Measurements from ENCODE around the gene PLK3. TPM values are rescaled to one million over a fixed set of nuclear protein-coding genes. Genes with fewer than 3 reads are reported as not detected.

PLK3 gene
- total and polyA plus RNA-seq, 4 donors = 16.9 to 78.5 (median 37.0) TPM

- no peak for TF ChIP-seq CTCF (IDR thresholded peaks at IDR 0.05; ENCODE audit: control extremely low read depth, extremely low read depth)
- 97% methylated on average over 21 of the region's 21 CpGs for WGBS, 2 donors
- no peak overlapping the region for H3K4me3 ChIP-seq
- ATAC-seq (ENCODE audit: insufficient read depth, low FRiP score) (no peak), DNase-seq (no peak)
- H3K9ac ChIP-seq (ENCODE audit: insufficient read depth in 1 of 2, low read length in 2 of 2) = no peak overlapping the region
- H3K36me3 ChIP-seq (ENCODE audit: control insufficient read depth in 4 of 4, insufficient read depth in 4 of 4, low read length in 4 of 4) = peaks cover 0 to 16% (median 3%) of the 10 kb centered on the region in 4 donors
- H3K9me3 ChIP-seq (ENCODE audit: control insufficient read depth in 4 of 4, insufficient read depth in 3 of 4, low read length in 3 of 4) = no peaks in the 10 kb centered on the region
- peaks cover 0 to 10% (median 0%) of the 10 kb centered on the region in 5 donors for H3K4me1 ChIP-seq (ENCODE audit: control insufficient read depth in 5 of 5, insufficient read depth in 5 of 5, low read length in 5 of 5)
- no peak overlapping the region for H3K27ac ChIP-seq (ENCODE audit: low read depth in 1 of 2, low read length in 1 of 2)
- H3K27me3 ChIP-seq (ENCODE audit: control insufficient read depth in 3 of 3, insufficient read depth in 3 of 3, low read length in 2 of 3) = no peaks in the 10 kb centered on the region
Observed at GRCh38 chr1:44828003-44828651, 27.9 kb downstream of the PLK3 start.

GRCh38 chr1:44828841-44829440 is 28.8 kb downstream of the PLK3 start:
- no peak for TF ChIP-seq CTCF (IDR thresholded peaks at IDR 0.05; ENCODE audit: control extremely low read depth, extremely low read depth)
- Histone ChIP-seq H3K9me3 (ENCODE audit: control insufficient read depth in 4 of 4, insufficient read depth in 3 of 4, low read length in 3 of 4) (no peaks in the 10 kb centered on the region), H3K4me1 (ENCODE audit: control insufficient read depth in 5 of 5, insufficient read depth in 5 of 5, low read length in 5 of 5) (peaks cover 0 to 10% (median 0%) of the 10 kb centered on the region in 5 donors), H3K27me3 (ENCODE audit: control insufficient read depth in 3 of 3, insufficient read depth in 3 of 3, low read length in 2 of 3) (no peaks in the 10 kb centered on the region), H3K9ac (ENCODE audit: insufficient read depth in 1 of 2, low read length in 2 of 2) (no peak overlapping the region), H3K36me3 (ENCODE audit: control insufficient read depth in 4 of 4, insufficient read depth in 4 of 4, low read length in 4 of 4) (peaks cover 0 to 16% (median 3%) of the 10 kb centered on the region in 4 donors), H3K27ac (ENCODE audit: low read depth in 1 of 2, low read length in 1 of 2) (no peak overlapping the region), H3K4me3 (no peak overlapping the region)
- 94 to 97% methylated on average over 15 of the region's 15 CpGs for WGBS, 2 donors
- ATAC-seq (ENCODE audit: insufficient read depth, low FRiP score) = no peak
- DNase-seq = no peak

GRCh38 chr1:44829506-44830384 is 29.6 kb downstream of the PLK3 start:
- H3K9ac ChIP-seq (ENCODE audit: insufficient read depth in 1 of 2, low read length in 2 of 2) = no peak overlapping the region
- no peak overlapping the region for H3K4me3 ChIP-seq
- H3K4me1 ChIP-seq (ENCODE audit: control insufficient read depth in 5 of 5, insufficient read depth in 5 of 5, low read length in 5 of 5) = peaks cover 0 to 10% (median 0%) of the 10 kb centered on the region in 5 donors
- H3K36me3 ChIP-seq (ENCODE audit: control insufficient read depth in 4 of 4, insufficient read depth in 4 of 4, low read length in 4 of 4) = peaks cover 0 to 16% (median 4%) of the 10 kb centered on the region in 4 donors
- no peak for ATAC-seq (ENCODE audit: insufficient read depth, low FRiP score)
- no peak overlapping the region for H3K27ac ChIP-seq (ENCODE audit: low read depth in 1 of 2, low read length in 1 of 2)
- no peak for TF ChIP-seq CTCF (IDR thresholded peaks at IDR 0.05; ENCODE audit: control extremely low read depth, extremely low read depth)
- no peaks in the 10 kb centered on the region for H3K9me3 ChIP-seq (ENCODE audit: control insufficient read depth in 4 of 4, insufficient read depth in 3 of 4, low read length in 3 of 4)
- DNase-seq = no peak
- WGBS, 2 donors = 67 to 80% methylated on average over 12 of the region's 12 CpGs
- H3K27me3 ChIP-seq (ENCODE audit: control insufficient read depth in 3 of 3, insufficient read depth in 3 of 3, low read length in 2 of 3) = no peaks in the 10 kb centered on the region
